SK-N-MC (cell line): ENCODE results near the gene NT5C3A.
"Not testable (repeated sequence)": the region's sequence is repeated elsewhere in the genome, so short reads cannot be mapped to it uniquely, and the experiment has no call there.

Experiments used
- DNase-seq: peaks from one replicate; pipeline ENCODE4 v3.0.0-alpha.2; 2011; ENCODE audit warnings: low read depth, low spot score
- H3K27ac ChIP-seq: fragments of 200-600 bp; sonication (generic); 2 replicates; pipeline ENCODE4 v1.5.1; 2016; ENCODE audit warnings: mixed run types
- H3K36me3 ChIP-seq: fragments of 200-600 bp; sonication (generic); 2 replicates; pipeline ENCODE4 v1.6.1; 2017; ENCODE audit warnings: antibody characterized with exemption, low read length, mixed read lengths; ENCODE audit not compliant: insufficient read depth
- H3K4me3 ChIP-seq: fragments of 200-600 bp; sonication (generic); 2 replicates; pipeline ENCODE4 v1.5.1; 2016
- H3K9ac ChIP-seq: fragments of 200-600 bp; sonication (generic); 2 replicates; pipeline ENCODE4 v1.8.0; 2017; ENCODE audit warnings: mixed run types, mixed read lengths; ENCODE audit not compliant: insufficient read length
- H3K9me3 ChIP-seq: fragments of 200-600 bp; sonication (generic); 2 replicates; pipeline ENCODE4 v1.6.1; 2017; ENCODE audit warnings: low read depth, mild to moderate bottlenecking, antibody characterized with exemption, low read length, moderate library complexity, mixed read lengths
- EZH2 ChIP-seq: fragments of 200-600 bp; sonication (generic); IDR thresholded peaks from one replicate; pipeline ENCODE4 v1.6.1; 2017; ENCODE audit warnings: antibody characterized with exemption
- FOXP2 ChIP-seq: optimal IDR thresholded peaks from 2 replicates; pipeline ENCODE3; 2011; ENCODE audit warnings: mild to moderate bottlenecking, moderate library complexity; ENCODE audit not compliant: insufficient read depth; ENCODE audit errors: extremely low read length, control extremely low read depth
- POLR2AphosphoS5 ChIP-seq: IDR thresholded peaks from 2 replicates; pipeline ENCODE4 v1.6.1; 2012; ENCODE audit warnings: mild to moderate bottlenecking, low read depth, low read length, borderline replicate concordance

NT5C3A gene

GRCh38 chr7:33040803-33041516 is 21.6 kb downstream of the NT5C3A start:
- Histone ChIP-seq H3K9ac (no peak overlapping the region), H3K36me3 (peaks cover 4% of the 10 kb centered on the region; the same call in 1 of the 2 replicates), H3K27ac (no peak overlapping the region), H3K9me3 (no peaks in the 10 kb centered on the region), H3K4me3 (no peak overlapping the region)
- TF ChIP-seq FOXP2: no peak
- no peak for TF ChIP-seq POLR2AphosphoS5
- TF ChIP-seq EZH2: no peak
- DNase-seq: no peak

DNA sequence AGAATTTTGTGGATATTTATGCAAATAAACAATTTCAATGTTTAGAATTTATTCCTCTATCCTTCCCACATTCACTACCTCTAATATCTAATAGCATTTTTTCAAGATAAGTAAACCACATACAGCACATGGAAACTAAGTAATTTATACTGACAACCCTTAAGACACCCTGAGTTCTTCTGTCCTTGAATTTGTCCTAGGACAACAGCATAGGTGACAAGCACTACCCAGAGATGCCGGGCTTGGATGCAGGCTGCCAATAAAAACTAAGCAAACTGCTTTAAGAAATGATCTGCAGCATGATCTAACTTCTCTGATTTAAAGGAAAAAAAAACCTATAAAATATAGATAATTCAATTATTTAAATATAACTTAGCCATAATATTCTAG is 22.7 kb downstream of the NT5C3A start:
- peaks cover 12% of the 10 kb centered on the region; the same call in 1 of the 2 replicates for H3K36me3 ChIP-seq
- no peak for DNase-seq
- peak overlapping the region; percentile 61 for H3K4me3 ChIP-seq
- H3K9me3 ChIP-seq: no peaks in the 10 kb centered on the region
- TF ChIP-seq EZH2 (no peak), POLR2AphosphoS5 (no peak), FOXP2 (no peak)
- H3K9ac ChIP-seq: peak overlapping the region; percentile 48
- no peak overlapping the region for H3K27ac ChIP-seq

GRCh38 chr7:33039257-33039902 is 23.2 kb downstream of the NT5C3A start:
- DNase-seq: no peak
- H3K36me3 ChIP-seq: peaks cover 17% of the 10 kb centered on the region
- TF ChIP-seq EZH2 (no peak), FOXP2 (no peak), POLR2AphosphoS5 (no peak)
- peak overlapping the region; percentile 72; the same call in 1 of the 2 replicates for H3K27ac ChIP-seq
- peak overlapping the region; percentile 61 for H3K4me3 ChIP-seq
- peak overlapping the region; percentile 48 for H3K9ac ChIP-seq
- no peaks in the 10 kb centered on the region for H3K9me3 ChIP-seq

- Histone ChIP-seq H3K9ac (no peak overlapping the region), H3K27ac (peak overlapping the region; percentile 72), H3K36me3 (peaks cover 19% of the 10 kb centered on the region), H3K4me3 (no peak overlapping the region), H3K9me3 (no peaks in the 10 kb centered on the region)
- DNase-seq: no peak
- TF ChIP-seq FOXP2 (no peak), EZH2 (no peak), POLR2AphosphoS5 (no peak)
These were observed 23.9 kb downstream of the NT5C3A start for GRCh38 chr7:33038639-33039038.

- no peak for TF ChIP-seq FOXP2
- no peak for TF ChIP-seq POLR2AphosphoS5
- TF ChIP-seq EZH2: no peak
- Histone ChIP-seq H3K36me3 (peaks cover 19% of the 10 kb centered on the region), H3K4me3 (no peak overlapping the region), H3K27ac (no peak overlapping the region), H3K9me3 (no peaks in the 10 kb centered on the region), H3K9ac (no peak overlapping the region)
- no peak for DNase-seq
These were observed 26.8 kb downstream of the NT5C3A start for GRCh38 chr7:33035776-33036175.

DNA sequence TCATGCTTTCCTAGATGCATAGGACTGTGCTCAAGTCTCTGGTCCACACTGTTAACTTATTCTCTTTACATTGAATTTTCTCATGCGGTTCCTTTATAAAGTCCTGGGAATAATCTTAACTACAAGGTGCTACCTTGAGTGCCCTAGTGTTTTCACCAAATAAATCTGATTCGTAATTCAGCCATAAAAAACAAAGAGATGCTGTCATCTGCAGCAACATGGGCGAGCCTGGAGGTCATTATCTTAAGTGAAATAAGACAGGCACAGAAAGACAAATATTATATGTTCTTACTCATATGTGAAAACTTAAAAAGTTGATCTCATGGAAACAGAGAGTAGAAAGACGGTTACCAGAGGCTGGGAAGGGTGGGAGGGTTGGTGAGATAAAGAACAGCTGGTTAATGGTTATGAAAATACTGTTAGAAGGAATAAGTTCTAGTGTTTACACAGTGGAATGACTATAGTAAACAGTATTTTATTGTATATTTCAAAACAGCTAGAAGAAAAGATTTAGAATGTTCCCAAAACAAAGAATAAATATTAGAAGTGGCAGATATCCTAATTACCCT is 38.3 kb downstream of the NT5C3A start:
- no peak overlapping the region for H3K27ac ChIP-seq

GRCh38 chr7:33012364-33012763 is 50.2 kb downstream of the NT5C3A start:
- no peak for DNase-seq

More for the DNA sequence above, 38.3 kb downstream of the NT5C3A start:
- H3K4me3 ChIP-seq: no peak overlapping the region
- no peaks in the 10 kb centered on the region for H3K9me3 ChIP-seq
- peaks cover 56% of the 10 kb centered on the region for H3K36me3 ChIP-seq
- H3K9ac ChIP-seq: no peak overlapping the region
- no peak for DNase-seq
- TF ChIP-seq FOXP2 (no peak), EZH2 (no peak), POLR2AphosphoS5 (no peak)

GRCh38 chr7:33009734-33010133 is 52.8 kb downstream of the NT5C3A start:
- H3K9me3 ChIP-seq: no peaks in the 10 kb centered on the region
- DNase-seq: no peak
- H3K9ac ChIP-seq: no peak overlapping the region
- no peak overlapping the region for H3K27ac ChIP-seq
- no peak overlapping the region for H3K4me3 ChIP-seq
- TF ChIP-seq FOXP2 (no peak), EZH2 (no peak), POLR2AphosphoS5 (no peak)
- peaks cover 30% of the 10 kb centered on the region for H3K36me3 ChIP-seq

More at GRCh38 chr7:33012364-33012763, 50.2 kb downstream of the NT5C3A start:
- Histone ChIP-seq H3K36me3 (peaks cover 49% of the 10 kb centered on the region), H3K27ac (no peak overlapping the region), H3K9ac (no peak overlapping the region), H3K4me3 (no peak overlapping the region), H3K9me3 (no peaks in the 10 kb centered on the region)
- TF ChIP-seq EZH2 (no peak), FOXP2 (no peak)

DNA sequence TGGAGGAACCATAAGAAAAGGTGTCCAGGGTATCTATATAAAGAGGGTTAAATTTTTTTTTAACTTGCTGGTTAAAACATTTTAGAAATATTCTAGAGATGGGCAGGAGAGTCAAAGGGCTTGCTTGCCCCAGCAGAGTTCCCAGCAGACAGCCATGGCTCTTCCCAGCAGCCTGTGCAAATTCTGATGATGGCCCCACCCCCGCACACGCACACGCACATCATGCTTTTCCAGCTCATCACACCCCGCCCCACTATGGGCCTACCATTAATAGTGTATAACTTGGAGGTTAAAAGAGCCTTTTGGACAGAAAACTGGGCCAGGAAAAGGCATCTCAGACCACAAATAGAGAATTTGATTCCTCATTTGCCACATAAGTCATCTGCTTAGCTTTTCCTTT is 56.9 kb downstream of the NT5C3A start:
- not testable (repeated sequence) for H3K4me3 ChIP-seq, H3K27ac ChIP-seq, H3K9me3 ChIP-seq, H3K36me3 ChIP-seq, H3K9ac ChIP-seq, DNase-seq

DNA sequence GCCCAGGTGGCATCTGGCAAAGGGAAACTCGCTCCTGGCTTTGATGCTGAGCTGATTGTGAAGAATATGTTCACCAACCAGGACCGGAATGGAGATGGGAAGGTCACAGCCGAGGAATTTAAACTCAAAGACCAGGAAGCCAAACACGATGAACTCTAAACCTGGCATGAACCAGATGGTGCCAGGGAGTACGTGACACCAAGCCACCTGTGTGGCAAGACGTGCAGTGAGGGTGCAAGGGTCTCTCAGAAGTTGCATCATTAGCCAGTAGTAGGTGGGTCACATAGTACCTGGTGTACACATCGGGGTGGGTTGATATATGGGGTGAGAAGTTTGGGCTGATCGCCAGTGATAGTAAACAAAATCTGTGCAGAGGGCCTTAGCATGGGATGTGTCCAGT is 57.4 kb downstream of the NT5C3A start:
- not testable (repeated sequence) for H3K9ac ChIP-seq, H3K9me3 ChIP-seq

DNA sequence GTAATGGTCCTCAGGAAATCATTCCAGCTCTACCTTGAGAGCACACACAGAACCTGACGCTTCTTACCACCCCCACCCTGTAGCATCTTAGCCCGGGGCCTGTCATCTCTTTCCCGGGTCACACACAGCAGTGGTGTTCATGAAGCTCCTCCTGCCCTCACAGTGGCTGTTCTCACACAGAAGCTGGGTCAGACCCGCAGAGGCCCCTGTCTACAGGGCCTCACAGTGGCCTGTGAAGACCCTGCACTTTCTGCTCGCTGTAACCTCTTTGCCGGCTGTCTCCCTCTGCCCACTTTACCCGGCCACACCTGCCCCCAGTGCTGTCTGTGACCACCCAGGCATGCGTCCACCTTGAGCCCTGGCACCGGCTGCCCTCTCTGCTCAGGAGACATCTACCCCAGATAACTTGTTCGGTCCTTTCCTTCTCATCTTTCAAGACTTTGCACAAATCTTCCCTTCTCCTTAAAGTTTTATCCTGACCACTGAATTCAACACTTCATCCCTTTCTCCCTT is 58.4 kb downstream of the NT5C3A start:
- not testable (repeated sequence) for H3K4me3 ChIP-seq, H3K9me3 ChIP-seq, DNase-seq, H3K36me3 ChIP-seq, H3K27ac ChIP-seq, H3K9ac ChIP-seq

More for the DNA sequence above, 57.4 kb downstream of the NT5C3A start:
- not testable (repeated sequence) for H3K4me3 ChIP-seq, H3K27ac ChIP-seq, H3K36me3 ChIP-seq, DNase-seq

GRCh38 chr7:33003111-33003510 is 59.5 kb downstream of the NT5C3A start:
- not testable (repeated sequence) for H3K9ac ChIP-seq, DNase-seq, H3K9me3 ChIP-seq, H3K36me3 ChIP-seq, H3K27ac ChIP-seq, H3K4me3 ChIP-seq
